MCF 10A (cell line): ENCODE results near the gene DLEC1. TPM values are rescaled to one million over a fixed set of nuclear protein-coding genes. Genes with fewer than 3 reads are reported as not detected.
"Not testable (repeated sequence)": the region's sequence is repeated elsewhere in the genome, so short reads cannot be mapped to it uniquely, and the experiment has no call there.

Experiments used
- BruUV-seq: library from RNA; stranded (reverse); fragments of 400-500 nt; replicated peaks from 2 replicates; lab custom pipeline; 2021; lab: Mats Ljungman, UMichigan
- CTCF ChIA-PET: fragments of 300-600 bp; sonication (Branson Sonifier 250); formaldehyde crosslinking; extraction: SDS; loops from one replicate; lab custom pipeline; 2021; ENCODE audit warnings: antibody characterized with exemption, inconsistent platforms; lab: Yijun Ruan, JAX
- POLR2A ChIA-PET: fragments of 300-600, 350-650 bp; sonication (Branson Sonifier 250); formaldehyde crosslinking; extraction: SDS; loops from one replicate; lab custom pipeline; 2020; ENCODE audit warnings: antibody characterized with exemption, inconsistent platforms; lab: Yijun Ruan, JAX
- DNase-seq: peaks from one replicate; pipeline ENCODE4 v3.0.0-alpha.2; 2018; ENCODE audit not compliant: unreplicated experiment
- H3K27ac Mint-ChIP-seq: one replicate; pipeline ENCODE4 v1.8.0; 2022; ENCODE audit warnings: mild to moderate bottlenecking, low read depth, mixed read lengths; ENCODE audit not compliant: unreplicated experiment
- H3K27me3 Mint-ChIP-seq: one replicate; pipeline ENCODE4 v1.8.0; 2022; ENCODE audit warnings: mixed read lengths; ENCODE audit not compliant: insufficient read depth, unreplicated experiment
- H3K36me3 Mint-ChIP-seq: one replicate; pipeline ENCODE4 v1.8.0; 2022; ENCODE audit warnings: mild to moderate bottlenecking, moderate library complexity, mixed read lengths; ENCODE audit not compliant: insufficient read depth, unreplicated experiment
- H3K4me1 Mint-ChIP-seq: one replicate; pipeline ENCODE4 v1.8.0; 2022; ENCODE audit warnings: mixed read lengths; ENCODE audit not compliant: insufficient read depth, unreplicated experiment
- H3K4me3 Mint-ChIP-seq: one replicate; pipeline ENCODE4 v1.8.0; 2022; ENCODE audit warnings: mild to moderate bottlenecking, moderate library complexity, mixed read lengths; ENCODE audit not compliant: unreplicated experiment
- H3K9me3 Mint-ChIP-seq: one replicate; pipeline ENCODE4 v1.8.0; 2022; ENCODE audit warnings: mixed read lengths; ENCODE audit not compliant: unreplicated experiment
- CTCF ChIP-seq: fragments of 200-600 bp; IDR thresholded peaks from one replicate; pipeline ENCODE4 v1.8.0; 2022; ENCODE audit warnings: antibody characterized with exemption, mild to moderate bottlenecking; ENCODE audit not compliant: unreplicated experiment
- intact Hi-C: fragments of 100-400 bp; cut with micrococcal nuclease; formaldehyde crosslinking; loops from 2 replicates; pipeline ENCODE4 v1.14.1; 2022
- total RNA-seq: library from RNA; stranded (reverse); gene quantifications from 2 replicates; pipeline ENCODE4 v1.2.3, GENCODE V29; 2022

The DLEC1 gene
- total RNA-seq, 1 experiment from 2014 or later, result 1.3 TPM

- H3K36me3 Mint-ChIP-seq, result no peaks in the 10 kb centered on the region
- H3K27ac Mint-ChIP-seq, result no peak overlapping the region
- peaks cover 1% of the 10 kb centered on the region for H3K27me3 Mint-ChIP-seq
- ChIA-PET POLR2A (interaction anchor here (1.1 kb wide), 1 partner anchor 108 kb away, joined by 3 read pairs; no protein-coding TSS in a partner anchor), CTCF (interaction anchor here (1.3 kb wide), 1 partner anchor 16 kb away, joined by 3 read pairs; no protein-coding TSS in a partner anchor)
- DNase-seq, result peak; percentile 48
- TSS peak; percentile 100 for BruUV-seq
- H3K9me3 Mint-ChIP-seq, result no peaks in the 10 kb centered on the region
- TF ChIP-seq CTCF, result no peak
- intact Hi-C loops, result no loop called here
- no peak overlapping the region for H3K4me3 Mint-ChIP-seq
- H3K4me1 Mint-ChIP-seq, result no peaks in the 10 kb centered on the region
These were observed 28.7 kb downstream of the DLEC1 start for GRCh38 chr3:38067508-38068233.

GRCh38 chr3:38070013-38070412 lies 31.0 kb downstream of the DLEC1 start:
- no peak for TF ChIP-seq CTCF
- Mint-ChIP-seq H3K4me3 (no peak overlapping the region), H3K4me1 (no peaks in the 10 kb centered on the region), H3K27me3 (peaks cover 6% of the 10 kb centered on the region), H3K27ac (no peak overlapping the region), H3K36me3 (no peaks in the 10 kb centered on the region), H3K9me3 (no peaks in the 10 kb centered on the region)
- intact Hi-C loops, result no loop called here
- no TSS peak for BruUV-seq
- DNase-seq, result no peak
- ChIA-PET POLR2A (interaction anchor here (0.6 to 1.5 kb wide), 2 partner anchors 66 to 178 kb away, joined by 3 read pairs; partner anchors contain the start of gene ACAA1), CTCF (interaction anchor here (0.5 kb wide), 1 partner anchor 29 kb away, joined by 3 read pairs; no protein-coding TSS in a partner anchor)

GRCh38 chr3:38077073-38077472 lies 38.1 kb downstream of the DLEC1 start:
- H3K9me3 Mint-ChIP-seq, DNase-seq, BruUV-seq, H3K4me3 Mint-ChIP-seq, CTCF ChIA-PET, POLR2A ChIA-PET, H3K4me1 Mint-ChIP-seq, H3K36me3 Mint-ChIP-seq, H3K27ac Mint-ChIP-seq, intact Hi-C loops: not testable (repeated sequence)
- peaks cover 16% of the 10 kb centered on the region for H3K27me3 Mint-ChIP-seq

- intact Hi-C loops, POLR2A ChIA-PET, H3K27ac Mint-ChIP-seq, H3K4me1 Mint-ChIP-seq, H3K4me3 Mint-ChIP-seq, CTCF ChIA-PET, DNase-seq, BruUV-seq: not testable (repeated sequence)
- Mint-ChIP-seq H3K36me3 (peaks cover 13% of the 10 kb centered on the region), H3K9me3 (peaks cover 10% of the 10 kb centered on the region), H3K27me3 (peaks cover 11% of the 10 kb centered on the region)
These were observed 43.3 kb downstream of the DLEC1 start for GRCh38 chr3:38082296-38082695.

GRCh38 chr3:38083254-38083653 lies 44.2 kb downstream of the DLEC1 start:
- ChIA-PET POLR2A (interaction anchor here (0.5 kb wide), 1 partner anchor 35 kb away, joined by 3 read pairs; no protein-coding TSS in a partner anchor), CTCF (interaction anchor here (0.7 kb wide), 1 partner anchor 187 kb away, joined by 3 read pairs; no protein-coding TSS in a partner anchor)
- H3K27ac Mint-ChIP-seq, intact Hi-C loops, BruUV-seq, DNase-seq, H3K4me1 Mint-ChIP-seq, H3K4me3 Mint-ChIP-seq: not testable (repeated sequence)
- H3K36me3 Mint-ChIP-seq, result peaks cover 13% of the 10 kb centered on the region
- H3K27me3 Mint-ChIP-seq, result peaks cover 11% of the 10 kb centered on the region
- H3K9me3 Mint-ChIP-seq, result peaks cover 10% of the 10 kb centered on the region
